ENCODE results near the gene SLC1A2.

SLC1A2 gene

DNA sequence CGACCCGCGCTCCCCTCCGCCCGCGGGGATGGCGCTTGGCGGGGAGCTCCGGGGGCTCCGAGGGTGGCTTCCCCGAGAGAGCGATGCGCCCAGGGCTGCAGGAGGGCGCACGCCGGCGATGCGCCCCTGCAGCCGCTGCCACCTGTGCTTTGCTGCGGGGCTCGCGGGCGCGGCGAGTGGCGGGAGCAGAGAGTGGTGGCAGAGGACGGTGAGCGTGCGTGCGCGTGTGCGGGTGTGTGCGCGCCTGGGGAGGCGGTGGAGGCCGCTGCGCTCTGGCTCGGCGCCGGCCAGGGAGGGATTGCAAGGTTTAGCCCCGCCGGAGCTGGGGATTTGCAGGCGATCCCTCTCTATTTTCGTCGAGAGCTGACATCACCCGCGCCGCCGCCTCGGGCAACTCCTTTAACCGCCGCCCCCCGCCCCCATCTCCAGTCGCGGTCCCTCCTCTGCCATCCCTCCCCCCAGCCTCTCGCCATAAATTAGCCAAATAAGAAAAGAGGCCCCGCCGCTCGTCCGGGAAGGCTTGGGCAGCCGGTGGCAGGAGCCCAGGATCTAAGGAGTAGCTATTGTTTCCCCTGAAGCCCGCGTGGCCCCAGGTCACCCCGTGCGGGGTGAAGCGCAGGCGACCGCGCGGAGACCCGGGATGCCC, at the start of gene SLC1A2:
Gene SLC1A2 (minus strand): TSS at position 375 of the 646 bp plus-strand sequence. CDS start 592 bp downstream, outside the sequence.
- no peak for DNase-seq

- DNase-seq: no peak
Observed at GRCh38 chr11:35466058-35466457, 46.7 kb upstream of the SLC1A2 start.

- no peak for DNase-seq
Observed at GRCh38 chr11:35464308-35464707, 45.0 kb upstream of the SLC1A2 start.

DNA sequence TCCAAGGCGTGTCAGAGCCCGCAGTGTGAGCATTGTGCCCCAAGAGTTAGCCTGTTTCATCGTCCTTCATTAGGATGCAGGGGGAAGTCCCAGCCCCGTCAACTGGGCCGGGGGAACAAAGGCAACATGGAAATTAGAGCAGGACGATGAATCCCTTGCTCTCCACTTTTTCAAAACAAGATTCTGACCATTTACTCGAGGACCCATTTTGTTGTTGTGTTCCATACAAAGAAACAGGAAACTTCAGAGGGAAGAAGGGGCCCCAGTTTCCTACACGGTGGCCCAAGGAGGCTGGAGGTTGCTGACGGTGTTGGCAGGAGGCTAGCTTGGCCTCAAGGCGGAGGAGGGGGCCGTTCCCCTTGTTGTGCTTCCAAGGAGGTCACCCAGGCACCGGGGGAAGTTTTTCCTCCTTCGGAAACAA, 44.0 kb upstream of the SLC1A2 start:
- DNase-seq: no peak

- no peak for DNase-seq
Observed at GRCh38 chr11:35461917-35462538, 42.7 kb upstream of the SLC1A2 start.

DNA sequence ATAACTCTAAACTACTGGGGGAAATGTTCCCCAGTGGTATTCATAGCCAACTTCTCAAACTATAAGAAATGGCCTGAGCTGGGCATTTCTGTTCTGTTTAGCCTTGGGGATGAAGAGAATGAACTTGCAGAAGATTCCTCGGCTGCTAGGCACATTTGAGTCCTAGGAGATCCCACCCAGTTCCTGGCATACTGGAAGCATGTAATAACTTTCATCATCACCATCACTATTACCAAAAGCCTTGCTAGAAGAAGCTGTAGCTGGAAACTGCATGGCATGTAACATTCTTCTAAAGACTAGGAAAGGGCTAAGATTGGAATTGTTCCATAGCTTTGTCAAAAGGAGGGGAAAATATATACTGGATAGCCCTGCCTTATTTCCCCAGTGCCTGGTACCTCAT, 40.1 kb upstream of the SLC1A2 start:
- DNase-seq: no peak

DNA sequence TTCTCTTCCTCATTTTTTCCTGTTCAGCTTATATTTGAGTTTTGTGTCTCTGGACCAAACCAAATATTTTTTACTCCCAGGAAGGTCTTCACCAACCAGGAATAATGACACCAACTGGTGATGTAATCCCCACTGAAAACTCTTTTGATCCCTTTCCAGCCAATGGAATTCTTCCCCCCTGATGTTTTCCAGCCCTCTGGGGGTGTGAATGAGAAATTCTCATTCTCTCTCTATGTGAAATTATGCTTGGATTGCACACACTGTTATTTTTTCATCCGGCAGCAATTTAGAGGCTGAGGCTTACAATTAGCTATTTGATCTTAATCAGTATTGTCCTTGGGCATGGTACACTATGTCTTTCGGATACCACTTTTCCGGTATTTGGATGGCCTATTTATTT, 39.5 kb upstream of the SLC1A2 start:
- no peak for DNase-seq

GRCh38 chr11:35454362-35454761, 35.0 kb upstream of the SLC1A2 start:
- DNase-seq: no peak

DNA sequence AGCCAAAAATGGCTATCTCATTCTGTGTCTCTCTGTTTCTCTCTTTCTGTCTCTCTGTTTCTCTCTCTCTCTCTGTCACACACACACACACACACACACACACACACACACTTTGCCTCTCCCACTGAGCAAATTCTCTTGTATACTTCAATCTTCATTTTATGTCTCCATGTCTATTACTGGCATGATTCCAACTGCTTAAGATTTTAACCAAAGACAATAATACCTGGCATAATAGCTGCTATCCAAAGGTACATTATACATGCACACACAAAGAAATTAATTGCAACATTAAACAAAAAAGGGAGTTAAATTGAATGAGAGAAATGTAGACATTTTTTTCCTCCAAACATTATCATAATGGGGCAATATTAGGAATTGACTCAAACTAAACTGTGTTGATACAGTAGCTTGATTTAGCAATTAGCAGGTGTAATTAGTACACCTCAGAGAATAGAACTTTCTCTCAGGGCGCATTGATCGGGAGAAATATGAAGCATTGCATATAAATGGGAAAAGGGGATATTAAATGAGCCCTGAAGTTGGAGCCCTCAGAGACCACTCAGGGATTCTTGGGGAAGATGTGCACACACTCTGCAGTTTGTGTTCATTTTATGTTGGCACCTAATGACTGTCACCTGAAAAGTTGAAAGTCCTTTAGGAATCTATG, 17.4 kb upstream of the SLC1A2 start:
- DNase-seq: no peak

- DNase-seq: no peak
Observed at GRCh38 chr11:35433588-35433987, 14.2 kb upstream of the SLC1A2 start.

DNA sequence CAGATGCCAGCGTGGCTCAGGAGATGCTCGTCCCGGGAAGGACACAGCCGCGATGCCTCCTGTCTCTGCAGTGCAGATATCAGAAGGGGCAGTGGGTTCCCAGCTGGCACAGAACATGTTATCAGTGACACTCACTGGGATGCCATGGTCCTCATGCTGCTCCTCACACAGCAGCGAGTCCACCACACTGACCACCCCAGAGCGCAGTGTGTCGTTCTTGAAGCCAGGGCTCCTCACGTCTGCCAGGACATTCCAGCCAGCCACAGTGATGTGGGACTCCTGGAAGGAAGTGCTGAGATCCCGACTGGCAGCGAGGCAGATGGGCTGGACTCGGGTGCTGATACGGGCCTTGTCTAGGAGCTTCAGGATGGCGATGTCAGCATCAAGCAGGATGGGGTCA, 13.1 kb upstream of the SLC1A2 start:
- no peak for DNase-seq

- DNase-seq: no peak
Observed at GRCh38 chr11:35427071-35427470, 7.7 kb upstream of the SLC1A2 start.

DNA sequence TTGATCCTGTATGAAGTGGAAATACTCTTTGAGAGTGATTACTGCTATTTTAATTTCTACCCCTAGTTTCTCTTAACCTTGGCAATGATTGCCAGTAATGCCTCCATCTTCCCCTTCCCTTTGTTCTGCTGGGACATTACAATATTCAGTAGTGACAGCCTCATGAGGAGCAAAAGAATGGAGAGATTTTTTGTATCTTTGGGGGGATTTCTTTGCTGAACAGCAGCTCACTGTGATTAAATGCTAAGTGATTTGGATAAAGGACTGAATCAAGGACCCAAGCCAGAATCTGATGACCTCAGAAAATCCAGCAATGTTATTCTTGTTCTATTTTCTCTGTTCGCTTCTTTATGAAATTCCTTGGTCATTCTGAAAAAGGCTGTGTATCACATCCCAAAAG, 7.0 kb upstream of the SLC1A2 start:
- no peak for DNase-seq

DNA sequence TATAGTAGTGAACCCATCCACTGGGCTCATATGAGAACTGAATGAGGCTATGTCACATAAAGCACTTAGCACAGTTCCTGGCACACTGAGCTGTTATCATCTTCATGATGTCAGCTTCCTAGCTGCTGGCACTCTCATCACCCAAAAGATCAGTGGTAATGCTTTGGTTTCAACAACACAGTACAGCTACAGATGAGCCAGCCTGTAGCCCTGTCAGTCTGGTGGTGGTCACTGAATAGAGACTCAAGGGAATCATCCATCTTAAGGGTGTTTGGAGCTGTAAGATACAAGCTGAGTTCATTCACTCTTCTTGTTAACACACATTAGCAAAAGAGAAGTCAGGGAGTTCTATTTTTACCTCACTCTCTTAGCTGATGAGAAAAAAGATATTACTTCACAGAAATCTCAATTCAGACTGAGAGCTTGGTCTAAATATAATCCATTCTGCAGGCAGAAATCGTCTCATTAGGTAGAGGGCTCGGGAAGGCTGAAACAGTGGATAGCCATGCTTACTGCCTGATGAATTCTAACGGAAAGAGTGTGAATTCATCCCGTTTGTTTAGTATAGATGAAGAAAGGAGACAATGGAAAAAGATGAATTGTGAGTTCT, 6.3 kb upstream of the SLC1A2 start:
- DNase-seq: no peak

GRCh38 chr11:35424157-35424940, 5.0 kb upstream of the SLC1A2 start:
- no peak for DNase-seq

GRCh38 chr11:35420371-35420770, 1.0 kb upstream of the SLC1A2 start:
- DNase-seq: no peak

- DNase-seq: no peak
Observed at GRCh38 chr11:35419830-35420333, 524 bp upstream of the SLC1A2 start.

- DNase-seq: no peak
Observed at GRCh38 chr11:35418282-35419183, 825 bp downstream of the SLC1A2 start.

DNA sequence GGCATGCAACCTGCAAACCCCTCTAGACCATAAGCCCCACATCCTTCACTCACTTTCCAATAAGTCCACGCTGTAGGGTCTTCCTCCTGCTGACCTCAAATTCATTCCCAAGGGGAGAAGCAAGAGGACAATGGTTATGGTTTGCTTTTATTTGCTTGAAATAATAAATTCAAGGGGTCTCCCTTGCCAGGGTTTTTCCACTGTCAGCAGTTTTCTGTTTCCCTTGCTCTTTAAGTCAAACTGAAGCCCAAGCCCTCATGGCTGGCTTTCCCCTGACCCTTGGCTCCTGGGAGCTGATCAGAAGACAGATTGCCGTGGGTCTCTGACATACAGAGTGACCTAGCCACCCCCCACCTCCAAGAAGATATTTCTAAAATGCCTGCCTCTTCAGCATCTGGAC, 3.9 kb downstream of the SLC1A2 start:
- DNase-seq: no peak

DNA sequence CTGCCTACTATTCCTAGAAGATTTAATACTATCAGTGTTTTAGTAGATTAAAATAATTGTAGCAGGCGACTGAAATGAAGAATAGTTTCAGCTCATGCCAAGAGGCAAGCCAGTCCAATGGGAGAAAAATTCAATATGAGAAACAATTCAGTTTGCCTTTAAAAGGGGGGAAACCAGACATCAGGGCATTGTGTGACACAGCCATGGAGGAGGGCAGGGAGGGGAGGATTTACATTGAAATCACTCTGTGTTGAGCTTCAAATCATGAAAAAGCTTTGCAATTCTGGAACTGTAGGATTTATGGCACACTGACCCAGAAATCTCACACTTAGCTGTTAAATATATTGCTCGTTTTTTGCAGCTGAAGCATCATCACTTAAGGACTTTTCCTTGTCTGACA, 4.6 kb downstream of the SLC1A2 start:
- DNase-seq: no peak

DNA sequence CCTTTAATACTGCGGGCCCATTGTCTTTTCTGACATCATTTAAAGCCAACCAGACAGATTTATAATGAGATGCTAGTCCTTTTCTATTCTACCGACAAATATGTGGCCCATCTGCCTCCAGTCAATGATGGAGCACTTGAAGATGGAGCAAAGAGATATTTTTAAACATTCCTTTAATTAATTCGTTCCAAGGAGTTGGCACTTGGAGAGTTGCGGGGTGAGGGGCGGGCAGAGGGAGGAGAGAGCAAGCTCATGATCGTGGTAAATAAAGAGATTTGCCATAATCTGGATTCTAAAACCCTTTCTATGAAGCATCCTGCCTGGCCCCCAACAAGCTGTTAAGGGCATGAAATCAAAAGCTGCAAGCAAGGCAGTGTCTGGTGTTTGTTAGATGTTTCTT, 5.0 kb downstream of the SLC1A2 start:
- no peak for DNase-seq

GRCh38 chr11:35413598-35413997, 5.8 kb downstream of the SLC1A2 start:
- DNase-seq: no peak
